Dendritic cell treated with granulocyte-macrophage colony-stimulating factor and Interleukin-4, amounts not matched to agents 40 ng/mL and 50 ng/mL, for 4 days (primary cell): ENCODE measurements around the gene IFNA1.

ENCODE experiments used
- H3K27ac Mint-ChIP-seq: one replicate; pipeline ENCODE4 v1.8.0; 2022; ENCODE audit warnings: mild to moderate bottlenecking, mixed read lengths
- H3K27me3 Mint-ChIP-seq: one replicate; pipeline ENCODE4 v1.8.0; 2022; ENCODE audit warnings: mild to moderate bottlenecking, mixed read lengths
- H3K36me3 Mint-ChIP-seq: one replicate; pipeline ENCODE4 v1.8.0; 2022; ENCODE audit warnings: low read depth, mixed read lengths
- H3K4me1 Mint-ChIP-seq: one replicate; pipeline ENCODE4 v1.8.0; 2022; ENCODE audit warnings: low read depth, mixed read lengths
- H3K4me3 Mint-ChIP-seq: one replicate; pipeline ENCODE4 v1.8.0; 2022; ENCODE audit warnings: mild to moderate bottlenecking, moderate library complexity, mixed read lengths
- H3K9me3 Mint-ChIP-seq: one replicate; pipeline ENCODE4 v1.8.0; 2022; ENCODE audit warnings: mixed read lengths
- intact Hi-C: fragments of 100-400 bp; cut with micrococcal nuclease; formaldehyde crosslinking; loops from one replicate; pipeline ENCODE4 v1.15.0; 2022

IFNA1 gene

GRCh38 chr9:21465138-21465537, 24.9 kb downstream of the IFNA1 start:
- H3K27me3 Mint-ChIP-seq, result peaks cover 23% of the 10 kb centered on the region
- intact Hi-C loops, result loop anchor here (10.0 kb wide), 1 partner anchor 250 kb away; no protein-coding TSS in a partner anchor
- H3K9me3 Mint-ChIP-seq, result peaks cover 10% of the 10 kb centered on the region
- H3K4me1 Mint-ChIP-seq, result no peaks in the 10 kb centered on the region
- no peak overlapping the region for H3K27ac Mint-ChIP-seq
- no peak overlapping the region for H3K4me3 Mint-ChIP-seq
- no peaks in the 10 kb centered on the region for H3K36me3 Mint-ChIP-seq

- intact Hi-C loops, result loop anchor here (1.0 to 10.0 kb wide), 2 partner anchors 249 to 323 kb away; no protein-coding TSS in a partner anchor
- H3K27me3 Mint-ChIP-seq, result peaks cover 17% of the 10 kb centered on the region
- H3K4me3 Mint-ChIP-seq, result no peak overlapping the region
- H3K36me3 Mint-ChIP-seq, result no peaks in the 10 kb centered on the region
- no peak overlapping the region for H3K27ac Mint-ChIP-seq
- no peaks in the 10 kb centered on the region for H3K4me1 Mint-ChIP-seq
- H3K9me3 Mint-ChIP-seq, result peaks cover 10% of the 10 kb centered on the region
Measured at GRCh38 chr9:21465859-21466518, 25.8 kb downstream of the IFNA1 start.

- Mint-ChIP-seq H3K27me3 (peaks cover 14% of the 10 kb centered on the region), H3K4me3 (no peak overlapping the region), H3K4me1 (no peaks in the 10 kb centered on the region), H3K36me3 (no peaks in the 10 kb centered on the region), H3K9me3 (no peaks in the 10 kb centered on the region), H3K27ac (no peak overlapping the region)
- intact Hi-C loops, result no loop called here
Measured at GRCh38 chr9:21470126-21470525, 29.9 kb downstream of the IFNA1 start.

- Mint-ChIP-seq H3K36me3 (no peaks in the 10 kb centered on the region), H3K27me3 (peaks cover 11% of the 10 kb centered on the region), H3K4me1 (no peaks in the 10 kb centered on the region), H3K27ac (no peak overlapping the region), H3K4me3 (no peak overlapping the region), H3K9me3 (no peaks in the 10 kb centered on the region)
- intact Hi-C loops, result no loop called here
Measured at GRCh38 chr9:21473236-21473635, 33.0 kb downstream of the IFNA1 start.

GRCh38 chr9:21477466-21477865, 37.2 kb downstream of the IFNA1 start:
- intact Hi-C loops, result no loop called here
- H3K4me3 Mint-ChIP-seq, result no peak overlapping the region
- no peaks in the 10 kb centered on the region for H3K36me3 Mint-ChIP-seq
- peaks cover 9% of the 10 kb centered on the region for H3K4me1 Mint-ChIP-seq
- no peaks in the 10 kb centered on the region for H3K9me3 Mint-ChIP-seq
- no peak overlapping the region for H3K27ac Mint-ChIP-seq
- H3K27me3 Mint-ChIP-seq, result peaks cover 5% of the 10 kb centered on the region

- Mint-ChIP-seq H3K4me3 (no peak overlapping the region), H3K9me3 (peaks cover 2% of the 10 kb centered on the region), H3K27me3 (peaks cover 4% of the 10 kb centered on the region), H3K36me3 (no peaks in the 10 kb centered on the region), H3K27ac (no peak overlapping the region), H3K4me1 (peaks cover 12% of the 10 kb centered on the region)
- intact Hi-C loops, result no loop called here
Measured at GRCh38 chr9:21479152-21479702, 39.0 kb downstream of the IFNA1 start.

- peak overlapping the region; percentile 55 for H3K27ac Mint-ChIP-seq
- H3K9me3 Mint-ChIP-seq, result peaks cover 16% of the 10 kb centered on the region
- H3K4me1 Mint-ChIP-seq, result peaks cover 12% of the 10 kb centered on the region
Measured at GRCh38 chr9:21481470-21482056, 41.3 kb downstream of the IFNA1 start.

GRCh38 chr9:21482213-21482612, 42.0 kb downstream of the IFNA1 start, which contains the start of gene IFNE:
TSS of gene IFNE (minus strand) at chr9:21482313. CDS start at chr9:21481694, 619 bp downstream.
- intact Hi-C loops, result no loop called here

More at GRCh38 chr9:21481470-21482056, 41.3 kb downstream of the IFNA1 start:
- Mint-ChIP-seq H3K27me3 (peaks cover 2% of the 10 kb centered on the region), H3K36me3 (no peaks in the 10 kb centered on the region), H3K4me3 (peak overlapping the region; percentile 6)
- intact Hi-C loops, result no loop called here

More at GRCh38 chr9:21482213-21482612, 42.0 kb downstream of the IFNA1 start, which contains the start of gene IFNE:
- Mint-ChIP-seq H3K36me3 (no peaks in the 10 kb centered on the region), H3K27me3 (peaks cover 2% of the 10 kb centered on the region), H3K27ac (peak within 1 kb of the TSS; percentile 55), H3K9me3 (peaks cover 16% of the 10 kb centered on the region), H3K4me1 (peaks cover 12% of the 10 kb centered on the region), H3K4me3 (peak within 1 kb of the TSS; percentile 6)
